SK-N-MC (cell line): ENCODE results near the gene DPH1.

ENCODE experiments used
- EZH2 ChIP-seq: fragments of 200-600 bp; sonication (generic); IDR thresholded peaks from one replicate; pipeline ENCODE4 v1.6.1; 2017; ENCODE audit warnings: antibody characterized with exemption
- POLR2AphosphoS5 ChIP-seq: IDR thresholded peaks from 2 replicates; pipeline ENCODE4 v1.6.1; 2012; ENCODE audit warnings: mild to moderate bottlenecking, low read depth, low read length, borderline replicate concordance

DNA sequence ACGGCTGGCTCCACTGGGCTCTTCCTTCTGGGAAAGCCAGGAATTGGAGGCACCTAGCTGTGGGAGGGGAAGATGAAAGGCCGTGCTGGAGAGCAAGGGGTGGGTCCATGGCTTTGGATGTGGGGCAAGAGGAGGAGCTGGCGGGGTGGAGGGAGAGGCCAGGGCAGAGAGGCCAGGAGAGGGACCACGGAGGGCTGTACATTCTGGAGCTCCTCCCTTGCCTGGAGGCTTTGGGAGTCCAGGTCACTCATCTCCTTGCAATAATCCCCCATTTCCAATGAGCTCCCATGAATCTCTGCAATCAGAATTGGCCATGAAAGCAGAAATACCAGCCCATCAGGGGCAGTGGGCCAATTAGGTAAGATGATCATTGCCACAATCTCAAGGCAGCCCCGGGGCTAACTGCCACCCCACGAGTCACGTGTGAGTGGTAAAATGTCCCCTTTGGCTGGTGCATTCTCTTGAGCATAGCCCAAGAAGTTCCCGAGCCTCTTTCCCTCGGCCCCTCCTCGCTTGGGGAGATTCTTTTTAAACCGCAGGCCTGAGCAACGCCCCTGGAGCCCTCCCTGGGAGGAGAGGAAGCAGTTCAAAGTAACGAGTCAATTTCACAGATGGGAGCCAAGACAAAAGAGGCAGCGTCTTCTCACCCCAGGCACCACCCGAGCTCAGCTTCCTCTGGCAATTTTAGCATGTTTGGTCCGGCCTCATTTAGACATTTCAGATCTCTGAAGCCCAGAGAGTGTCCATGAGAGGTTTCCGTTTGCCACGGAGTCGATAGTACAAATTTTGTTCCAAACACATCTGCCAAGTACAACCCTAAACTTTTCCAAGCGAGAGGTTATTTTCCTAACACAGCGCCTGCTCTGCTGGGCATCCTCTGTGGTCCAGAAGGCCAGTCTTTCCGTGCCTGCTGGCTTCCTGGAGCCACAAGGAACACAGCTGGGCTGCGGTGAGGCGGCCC, 18.3 kb upstream of the DPH1 start:
- no peak for TF ChIP-seq EZH2
- TF ChIP-seq POLR2AphosphoS5: no peak
